ENCODE data around the gene CHST13. TPM values are rescaled to one million over a fixed set of nuclear protein-coding genes. Genes with fewer than 3 reads are reported as not detected.

CHST13 gene
- total RNA-seq, 4 donors from 2014 or later: 2.8 to 2.9 TPM; not detected in 2

DNA sequence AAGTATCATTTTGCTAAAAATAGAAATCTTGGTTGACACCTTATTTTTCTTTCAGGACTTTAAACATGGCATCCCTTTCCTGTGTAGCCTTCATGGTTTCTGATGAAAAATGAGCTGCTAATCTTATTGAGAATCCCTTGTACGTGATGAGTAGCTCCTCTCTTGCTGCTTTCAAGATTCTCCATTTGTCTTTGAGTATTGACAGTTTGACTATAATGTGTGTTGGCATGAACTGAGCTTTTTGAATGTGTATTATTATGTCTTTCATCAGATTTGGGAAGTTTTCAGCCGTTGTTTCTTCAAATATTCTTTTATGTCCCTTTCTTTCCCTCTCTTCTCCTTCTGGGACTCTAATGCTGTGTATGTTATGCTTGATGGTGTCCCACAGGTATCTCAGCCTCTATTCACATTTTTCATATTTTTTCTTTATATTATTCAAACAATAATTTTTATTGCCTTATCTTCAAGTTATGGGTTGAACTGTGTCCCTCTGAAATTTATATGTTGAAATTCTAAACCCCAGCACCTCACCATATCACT, 38.9 kb downstream of the CHST13 start:
- H3K36me3 ChIP-seq: no peaks in the 10 kb centered on the region
- H3K9me3 ChIP-seq: no peaks in the 10 kb centered on the region
- H3K4me1 ChIP-seq: no peaks in the 10 kb centered on the region
- no peak overlapping the region for H3K27ac ChIP-seq
- no peak for DNase-seq
- no peak overlapping the region for H3K4me3 ChIP-seq
- no peaks in the 10 kb centered on the region for H3K27me3 ChIP-seq
- TF ChIP-seq, protein P1, sequence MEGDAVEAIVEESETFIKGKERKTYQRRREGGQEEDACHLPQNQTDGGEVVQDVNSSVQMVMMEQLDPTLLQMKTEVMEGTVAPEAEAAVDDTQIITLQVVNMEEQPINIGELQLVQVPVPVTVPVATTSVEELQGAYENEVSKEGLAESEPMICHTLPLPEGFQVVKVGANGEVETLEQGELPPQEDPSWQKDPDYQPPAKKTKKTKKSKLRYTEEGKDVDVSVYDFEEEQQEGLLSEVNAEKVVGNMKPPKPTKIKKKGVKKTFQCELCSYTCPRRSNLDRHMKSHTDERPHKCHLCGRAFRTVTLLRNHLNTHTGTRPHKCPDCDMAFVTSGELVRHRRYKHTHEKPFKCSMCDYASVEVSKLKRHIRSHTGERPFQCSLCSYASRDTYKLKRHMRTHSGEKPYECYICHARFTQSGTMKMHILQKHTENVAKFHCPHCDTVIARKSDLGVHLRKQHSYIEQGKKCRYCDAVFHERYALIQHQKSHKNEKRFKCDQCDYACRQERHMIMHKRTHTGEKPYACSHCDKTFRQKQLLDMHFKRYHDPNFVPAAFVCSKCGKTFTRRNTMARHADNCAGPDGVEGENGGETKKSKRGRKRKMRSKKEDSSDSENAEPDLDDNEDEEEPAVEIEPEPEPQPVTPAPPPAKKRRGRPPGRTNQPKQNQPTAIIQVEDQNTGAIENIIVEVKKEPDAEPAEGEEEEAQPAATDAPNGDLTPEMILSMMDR (IDR thresholded peaks at IDR 0.05): no peak
- TF ChIP-seq POLR2A (IDR thresholded peaks at IDR 0.05): no peak

DNA sequence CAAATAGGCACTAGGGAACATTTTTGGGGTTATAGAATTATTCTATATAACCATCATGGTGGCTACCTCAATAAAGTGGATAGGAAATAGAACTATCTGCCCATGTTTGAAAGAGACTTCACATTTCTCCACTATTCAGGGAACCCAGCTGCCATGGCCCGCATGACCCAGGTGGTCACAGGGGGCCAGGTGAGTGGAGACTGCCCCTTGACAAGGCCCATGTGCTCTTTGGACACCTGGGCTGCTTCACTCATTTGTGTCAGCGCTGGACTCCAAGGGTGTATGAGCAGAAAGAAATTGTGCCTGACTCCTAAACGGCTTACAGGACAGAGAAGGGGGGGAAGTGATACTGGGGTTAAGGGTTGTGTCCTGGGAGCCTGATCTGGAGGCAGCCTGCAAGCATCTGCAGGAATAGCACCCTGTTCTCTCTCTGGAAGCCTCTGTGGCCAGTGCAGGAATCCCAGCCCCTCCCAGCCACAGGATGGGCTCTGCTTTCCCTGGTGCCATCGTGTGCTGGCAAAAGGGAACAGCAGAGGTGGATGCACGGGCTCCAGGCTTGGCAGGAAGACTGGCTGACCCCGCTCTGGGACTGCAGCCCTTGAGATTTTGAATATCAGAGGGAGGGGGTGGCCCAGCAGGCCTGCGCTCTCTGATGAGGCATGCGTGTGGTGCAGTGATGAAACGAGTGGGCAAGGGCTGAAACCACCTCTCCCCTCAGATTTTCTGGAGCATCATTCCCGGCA, 43.9 kb downstream of the CHST13 start:
- DNase-seq: peak in 1 of 3 donors; percentile 36
- Histone ChIP-seq H3K27ac (no peak overlapping the region), H3K27me3 (no peaks in the 10 kb centered on the region), H3K4me1 (no peaks in the 10 kb centered on the region), H3K9me3 (no peaks in the 10 kb centered on the region), H3K4me3 (no peak overlapping the region), H3K36me3 (no peaks in the 10 kb centered on the region)
- no peak for TF ChIP-seq POLR2A (IDR thresholded peaks at IDR 0.05)
- TF ChIP-seq, protein P1 (IDR thresholded peaks at IDR 0.05): no peak

DNA sequence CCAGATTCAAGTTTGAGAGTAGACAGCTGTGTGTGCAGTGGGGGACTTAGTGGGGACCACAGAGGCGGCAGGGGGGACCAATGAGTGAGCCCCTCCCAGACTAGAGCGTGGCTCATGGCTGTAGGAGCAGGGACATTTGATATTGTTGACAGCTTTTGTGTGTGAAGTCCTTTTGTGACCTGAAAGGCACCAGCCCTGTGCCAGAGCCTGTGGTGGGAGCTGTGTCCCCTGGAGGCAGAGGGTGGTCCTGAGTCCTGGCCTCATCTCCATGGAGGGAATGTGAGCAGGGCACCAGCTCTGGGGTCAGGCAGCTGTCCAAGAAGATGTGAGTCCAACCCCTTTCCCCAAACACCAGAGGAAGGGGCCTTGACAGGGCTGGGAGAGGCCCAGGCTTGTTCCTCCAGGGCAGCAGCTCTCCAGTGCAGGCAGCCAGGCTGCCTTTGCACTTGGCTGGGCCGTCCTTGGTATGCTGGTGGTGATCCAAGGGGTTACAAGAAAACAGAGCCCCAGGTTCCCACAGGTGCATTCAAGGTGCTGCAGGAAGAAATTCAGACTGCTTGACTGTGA, 44.9 kb downstream of the CHST13 start:
- TF ChIP-seq, protein P1 (IDR thresholded peaks at IDR 0.05): no peak
- no peak for TF ChIP-seq POLR2A (IDR thresholded peaks at IDR 0.05)
- peak in 1 of 3 donors; percentile 34 for DNase-seq

DNA sequence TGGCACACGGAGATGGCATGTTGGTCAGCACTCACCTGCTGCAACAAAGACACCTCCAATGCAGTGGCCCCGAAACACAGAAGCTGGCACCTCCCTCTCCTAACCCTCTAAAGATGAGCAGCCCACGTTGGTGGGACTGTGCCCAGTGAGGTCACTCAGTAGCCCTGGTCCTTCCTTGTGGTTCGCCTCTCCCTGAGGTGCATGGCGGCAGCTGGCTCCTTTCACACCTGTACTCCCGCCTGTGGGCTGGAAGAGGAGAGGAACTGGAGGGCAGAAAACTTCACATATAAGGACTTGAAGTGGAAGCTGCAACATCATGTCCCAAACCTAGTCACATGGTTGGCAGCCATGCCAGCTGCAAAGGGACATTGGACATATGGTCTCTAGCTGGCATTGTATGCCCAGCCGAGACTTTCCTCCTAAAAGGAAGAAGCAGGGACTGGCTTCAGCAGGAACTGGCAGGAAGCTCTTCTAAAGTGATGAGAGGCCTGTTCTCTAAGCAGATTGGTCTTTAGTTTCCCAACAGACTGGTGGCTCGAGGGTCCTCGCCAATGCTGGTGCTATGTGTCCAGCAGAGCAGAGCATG, 45.5 kb downstream of the CHST13 start:
- no peak for TF ChIP-seq POLR2A (IDR thresholded peaks at IDR 0.05)
- TF ChIP-seq, protein P1 (IDR thresholded peaks at IDR 0.05): no peak
- Histone ChIP-seq H3K4me1 (no peaks in the 10 kb centered on the region), H3K27me3 (no peaks in the 10 kb centered on the region), H3K27ac (no peak overlapping the region), H3K36me3 (no peaks in the 10 kb centered on the region), H3K9me3 (no peaks in the 10 kb centered on the region), H3K4me3 (no peak overlapping the region)
- DNase-seq: peak in 1 of 3 donors; percentile 15

More for the DNA sequence above, 44.9 kb downstream of the CHST13 start:
- Histone ChIP-seq H3K9me3 (no peaks in the 10 kb centered on the region), H3K27ac (no peak overlapping the region), H3K27me3 (no peaks in the 10 kb centered on the region), H3K4me3 (no peak overlapping the region), H3K36me3 (no peaks in the 10 kb centered on the region), H3K4me1 (no peaks in the 10 kb centered on the region)

DNA sequence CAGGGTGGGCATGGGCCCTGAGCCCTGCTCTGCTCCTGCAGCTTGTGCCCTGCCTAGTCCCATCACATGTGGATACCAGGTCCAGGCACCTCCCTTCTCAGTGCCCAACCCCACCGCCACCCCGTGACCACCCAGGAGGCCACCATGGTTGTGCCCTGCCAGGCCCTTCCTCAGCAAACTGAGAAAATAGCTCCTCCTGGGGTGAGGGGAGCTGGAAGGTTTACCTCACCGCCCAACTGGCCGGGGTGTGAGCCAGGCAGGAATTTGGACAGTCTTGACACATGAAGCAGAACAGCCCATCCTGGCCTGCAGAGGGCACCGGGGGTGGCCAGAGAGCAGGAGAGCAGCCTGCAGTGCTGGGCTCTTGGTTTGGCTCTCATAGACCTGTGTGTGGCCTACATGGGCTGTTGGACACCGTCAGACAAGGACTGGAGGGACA, 46.2 kb downstream of the CHST13 start:
- TF ChIP-seq, protein P1 (IDR thresholded peaks at IDR 0.05): no peak
- no peak for TF ChIP-seq POLR2A (IDR thresholded peaks at IDR 0.05)
- DNase-seq: peak in 1 of 3 donors; percentile 6

More for the DNA sequence above, 46.2 kb downstream of the CHST13 start:
- no peak overlapping the region for H3K4me3 ChIP-seq
- H3K4me1 ChIP-seq: no peaks in the 10 kb centered on the region
- no peaks in the 10 kb centered on the region for H3K9me3 ChIP-seq
- H3K27ac ChIP-seq: no peak overlapping the region
- no peaks in the 10 kb centered on the region for H3K36me3 ChIP-seq
- H3K27me3 ChIP-seq: no peaks in the 10 kb centered on the region

Data from Peyer's patch (tissue), 4 donors.